ENCODE data around the gene EEFSEC. TPM values are rescaled to one million over a fixed set of nuclear protein-coding genes. Genes with fewer than 3 reads are reported as not detected.

Gene EEFSEC
- total and polyA plus RNA-seq, 7 experiments from 2014 or later, result 17.3 to 31.4 (median 18.3) TPM

- H3K9me3 Mint-ChIP-seq, result peaks cover 0 to 5% (median 0%) of the 10 kb centered on the region in 11 donors
- no peak for ATAC-seq
- H3K27me3 Mint-ChIP-seq, result no peaks in the 10 kb centered on the region
- H3K36me3 Mint-ChIP-seq, result peaks cover 0 to 30% (median 10%) of the 10 kb centered on the region in 5 donors
- intact Hi-C loops (cut with micrococcal nuclease), result no loop called here
- H3K4me3 ChIP-seq (ENCODE audit: low read length), result no peak overlapping the region
- H3K36me3 ChIP-seq (ENCODE audit: control insufficient read depth in 2 of 3, insufficient read depth in 3 of 3, low read length in 3 of 3), result no peaks in the 10 kb centered on the region
- CTCF ChIA-PET, result interaction anchor here (1.1 to 6.4 kb wide), 3 partner anchors 10 to 25 kb away, joined by 3 to 36 read pairs (median 26); no protein-coding TSS in a partner anchor
- H3K27ac Mint-ChIP-seq, result peak overlapping the region; percentile 3 to 100 (median 92)
- no peaks in the 10 kb centered on the region for H3K27me3 ChIP-seq (ENCODE audit: control insufficient read depth in 2 of 2, insufficient read depth in 2 of 2, low read length in 2 of 2)
- H3K4me1 ChIP-seq (ENCODE audit: control insufficient read depth in 2 of 2, insufficient read depth in 2 of 2, low read length in 2 of 2), result peaks cover 16 to 44% of the 10 kb centered on the region in 2 donors
- peak overlapping the region in 8 of 10 donors; percentile 52 to 85 (median 62) for H3K4me3 Mint-ChIP-seq
- POLR2A ChIA-PET, result interaction anchor here (0.9 to 3.5 kb wide), 7 partner anchors 10 to 144 kb away, joined by 3 to 41 read pairs (median 3); no protein-coding TSS in a partner anchor
- no peaks in the 10 kb centered on the region for H3K9me3 ChIP-seq (ENCODE audit: control insufficient read depth in 2 of 3, low read length in 3 of 3)
- DNase-seq, result peak in 1 of 9 donors; percentile 7
- H3K27ac ChIP-seq (ENCODE audit: low read depth, low read length), result peak overlapping the region; percentile 77
- H3K4me1 Mint-ChIP-seq, result peaks cover 30 to 94% (median 76%) of the 10 kb centered on the region in 7 donors
Measured at GRCh38 chr3:128296469-128297251, 143.4 kb downstream of the EEFSEC start.

GRCh38 chr3:128297401-128298138 is 144.3 kb downstream of the EEFSEC start:
- DNase-seq, result peak in 1 of 9 donors; percentile 7
- Mint-ChIP-seq H3K9me3 (peaks cover 0 to 5% (median 0%) of the 10 kb centered on the region in 11 donors), H3K36me3 (peaks cover 0 to 30% (median 10%) of the 10 kb centered on the region in 5 donors), H3K27ac (peak overlapping the region in 8 of 9 donors; percentile 60 to 100 (median 89)), H3K4me3 (peak overlapping the region in 5 of 10 donors; percentile 8 to 85 (median 52)), H3K4me1 (peaks cover 30 to 93% (median 77%) of the 10 kb centered on the region in 7 donors), H3K27me3 (no peaks in the 10 kb centered on the region)
- Histone ChIP-seq H3K4me3 (ENCODE audit: low read length) (no peak overlapping the region), H3K36me3 (ENCODE audit: control insufficient read depth in 2 of 3, insufficient read depth in 3 of 3, low read length in 3 of 3) (no peaks in the 10 kb centered on the region), H3K9me3 (ENCODE audit: control insufficient read depth in 2 of 3, low read length in 3 of 3) (no peaks in the 10 kb centered on the region), H3K27me3 (ENCODE audit: control insufficient read depth in 2 of 2, insufficient read depth in 2 of 2, low read length in 2 of 2) (no peaks in the 10 kb centered on the region), H3K4me1 (ENCODE audit: control insufficient read depth in 2 of 2, insufficient read depth in 2 of 2, low read length in 2 of 2) (peaks cover 16 to 43% of the 10 kb centered on the region in 2 donors), H3K27ac (ENCODE audit: low read depth, low read length) (no peak overlapping the region)
- POLR2A ChIA-PET, result interaction anchor here (0.6 to 3.5 kb wide), 7 partner anchors 9 to 145 kb away, joined by 3 to 41 read pairs (median 3); no protein-coding TSS in a partner anchor
- no peak for ATAC-seq
- CTCF ChIA-PET, result interaction anchor here (0.6 to 6.4 kb wide), 5 partner anchors 10 to 127 kb away, joined by 3 to 36 read pairs (median 5); no protein-coding TSS in a partner anchor
- intact Hi-C loops (cut with micrococcal nuclease), result no loop called here

DNA sequence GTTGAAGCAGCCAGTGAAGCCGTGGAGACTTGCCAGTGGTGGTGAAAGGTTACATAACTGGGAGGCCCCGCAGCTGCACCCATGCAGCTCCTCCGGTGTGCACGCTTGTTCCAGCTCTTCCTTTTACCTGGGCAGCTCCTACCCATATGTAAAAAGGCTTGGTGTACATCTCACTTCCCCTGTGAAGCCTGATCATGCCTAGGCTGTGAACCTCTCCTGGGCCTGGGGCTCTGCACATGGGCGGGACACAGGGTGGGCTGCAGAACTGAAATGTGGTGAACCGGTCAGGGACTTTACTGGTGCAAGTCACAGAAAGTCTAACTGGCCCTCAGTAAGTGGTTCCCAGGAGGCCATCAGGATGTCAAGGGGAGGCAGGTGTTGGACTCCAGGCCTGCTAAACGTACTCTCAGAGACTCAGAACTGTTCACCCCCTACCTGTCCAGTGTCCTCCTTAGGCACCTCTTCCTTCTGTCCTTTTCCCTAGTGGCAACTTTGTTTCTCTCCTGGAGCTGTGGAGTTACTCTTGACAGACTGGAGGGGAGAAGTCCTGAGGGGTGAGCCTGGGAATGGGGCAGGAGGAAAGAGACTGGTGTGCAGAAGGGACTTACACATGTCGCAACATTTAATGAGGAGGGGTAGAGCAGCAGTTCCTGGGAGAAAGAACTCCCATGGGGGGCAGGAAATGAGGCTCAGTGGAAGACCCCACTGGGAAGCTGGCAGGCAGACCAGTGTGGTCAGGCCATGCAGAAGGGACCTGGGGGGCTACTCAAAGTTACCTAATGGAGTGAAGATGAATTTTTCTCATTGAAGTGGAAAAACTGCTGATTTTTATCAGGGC is 148.1 kb downstream of the EEFSEC start:
- H3K4me1 ChIP-seq (ENCODE audit: control insufficient read depth in 2 of 2, insufficient read depth in 2 of 2, low read length in 2 of 2), result peaks cover 0 to 15% of the 10 kb centered on the region in 2 donors
- ChIA-PET POLR2A (interaction anchor here (0.7 to 1.4 kb wide), 4 partner anchors 10 to 69 kb away, joined by 3 to 4 read pairs (median 3); no protein-coding TSS in a partner anchor), CTCF (interaction anchor here (1.4 kb wide), 1 partner anchor 21 kb away, joined by 4 read pairs; no protein-coding TSS in a partner anchor)
- ATAC-seq (no peak), DNase-seq (peak in 1 of 9 donors; percentile 7)
- H3K9me3 Mint-ChIP-seq, result peaks cover 0 to 6% (median 0%) of the 10 kb centered on the region in 11 donors
- peaks cover 0 to 44% (median 13%) of the 10 kb centered on the region in 5 donors for H3K36me3 Mint-ChIP-seq
- peaks cover 6 to 61% (median 39%) of the 10 kb centered on the region in 7 donors for H3K4me1 Mint-ChIP-seq
- no peaks in the 10 kb centered on the region for H3K27me3 ChIP-seq (ENCODE audit: control insufficient read depth in 2 of 2, insufficient read depth in 2 of 2, low read length in 2 of 2)
- peak overlapping the region in 5 of 9 donors; percentile 43 to 79 (median 61) for H3K27ac Mint-ChIP-seq
- peak overlapping the region in 1 of 10 donors; percentile 14 for H3K4me3 Mint-ChIP-seq
- H3K4me3 ChIP-seq (ENCODE audit: low read length), result no peak overlapping the region
- H3K27ac ChIP-seq (ENCODE audit: low read depth, low read length), result no peak overlapping the region
- intact Hi-C loops (cut with micrococcal nuclease), result no loop called here
- H3K27me3 Mint-ChIP-seq, result no peaks in the 10 kb centered on the region
- no peaks in the 10 kb centered on the region for H3K9me3 ChIP-seq (ENCODE audit: control insufficient read depth in 2 of 3, low read length in 3 of 3)
- no peaks in the 10 kb centered on the region for H3K36me3 ChIP-seq (ENCODE audit: control insufficient read depth in 2 of 3, insufficient read depth in 3 of 3, low read length in 3 of 3)

GRCh38 chr3:128306481-128306880 is 153.2 kb downstream of the EEFSEC start:
- no peak overlapping the region for H3K4me3 ChIP-seq (ENCODE audit: low read length)
- ChIA-PET CTCF (interaction anchor here (0.7 to 5.0 kb wide), 9 partner anchors 9 to 120 kb away, joined by 3 to 91 read pairs (median 5); no protein-coding TSS in a partner anchor), POLR2A (interaction anchor here (0.6 to 2.0 kb wide), 6 partner anchors 9 to 131 kb away, joined by 3 to 15 read pairs (median 4); no protein-coding TSS in a partner anchor)
- no peak overlapping the region for H3K27ac ChIP-seq (ENCODE audit: low read depth, low read length)
- Mint-ChIP-seq H3K27ac (peak overlapping the region in 1 of 9 donors; percentile 31), H3K4me1 (peaks cover 0 to 53% (median 42%) of the 10 kb centered on the region in 7 donors), H3K36me3 (peaks cover 0 to 45% (median 13%) of the 10 kb centered on the region in 5 donors), H3K27me3 (no peaks in the 10 kb centered on the region), H3K4me3 (no peak overlapping the region), H3K9me3 (peaks cover 0 to 3% (median 0%) of the 10 kb centered on the region in 11 donors)
- H3K9me3 ChIP-seq (ENCODE audit: control insufficient read depth in 2 of 3, low read length in 3 of 3), result no peaks in the 10 kb centered on the region
- intact Hi-C loops (cut with micrococcal nuclease), result loop anchor here in 1 of 2 donors (2.0 kb wide), 1 partner anchor 190 kb away; no protein-coding TSS in a partner anchor
- DNase-seq (no peak), ATAC-seq (no peak)
- H3K36me3 ChIP-seq (ENCODE audit: control insufficient read depth in 2 of 3, insufficient read depth in 3 of 3, low read length in 3 of 3), result no peaks in the 10 kb centered on the region
- no peaks in the 10 kb centered on the region for H3K27me3 ChIP-seq (ENCODE audit: control insufficient read depth in 2 of 2, insufficient read depth in 2 of 2, low read length in 2 of 2)
- peaks cover 0 to 3% of the 10 kb centered on the region in 2 donors for H3K4me1 ChIP-seq (ENCODE audit: control insufficient read depth in 2 of 2, insufficient read depth in 2 of 2, low read length in 2 of 2)

- DNase-seq, result peak in 4 of 9 donors; percentile 9 to 35 (median 31)
- Mint-ChIP-seq H3K4me3 (peak overlapping the region in 1 of 10 donors; percentile 34), H3K27ac (peak overlapping the region in 5 of 9 donors; percentile 15 to 68 (median 21)), H3K4me1 (peaks cover 0 to 51% (median 35%) of the 10 kb centered on the region in 7 donors), H3K36me3 (peaks cover 0 to 47% (median 16%) of the 10 kb centered on the region in 5 donors), H3K9me3 (peaks cover 0 to 3% (median 0%) of the 10 kb centered on the region in 11 donors), H3K27me3 (no peaks in the 10 kb centered on the region)
- Histone ChIP-seq H3K27ac (ENCODE audit: low read depth, low read length) (no peak overlapping the region), H3K9me3 (ENCODE audit: control insufficient read depth in 2 of 3, low read length in 3 of 3) (no peaks in the 10 kb centered on the region), H3K4me3 (ENCODE audit: low read length) (no peak overlapping the region), H3K27me3 (ENCODE audit: control insufficient read depth in 2 of 2, insufficient read depth in 2 of 2, low read length in 2 of 2) (no peaks in the 10 kb centered on the region), H3K4me1 (ENCODE audit: control insufficient read depth in 2 of 2, insufficient read depth in 2 of 2, low read length in 2 of 2) (peaks cover 0 to 6% of the 10 kb centered on the region in 2 donors), H3K36me3 (ENCODE audit: control insufficient read depth in 2 of 3, insufficient read depth in 3 of 3, low read length in 3 of 3) (no peaks in the 10 kb centered on the region)
- intact Hi-C loops (cut with micrococcal nuclease), result loop anchor here in 1 of 2 donors (1.0 to 2.0 kb wide), 3 partner anchors 9 to 190 kb away; no protein-coding TSS in a partner anchor
- ATAC-seq, result peak; percentile 50
- CTCF ChIA-PET, result interaction anchor here (0.7 to 5.0 kb wide), 9 partner anchors 8 to 120 kb away, joined by 3 to 91 read pairs (median 5); no protein-coding TSS in a partner anchor
- POLR2A ChIA-PET, result interaction anchor here (0.6 to 2.0 kb wide), 5 partner anchors 8 to 78 kb away, joined by 3 to 15 read pairs (median 4); no protein-coding TSS in a partner anchor
Measured at GRCh38 chr3:128307029-128307633, 153.8 kb downstream of the EEFSEC start.
